CD4-positive, alpha-beta T cell treated with Interleukin-6 at 100 ng/mL for 8 hours (primary cell): ENCODE data around the gene CHST11.

Source experiments
- DNase-seq: peaks from one replicate; pipeline ENCODE4 v3.0.0-alpha.2; 2020; ENCODE audit warnings: mixed read lengths, low spot score

Gene CHST11

DNA sequence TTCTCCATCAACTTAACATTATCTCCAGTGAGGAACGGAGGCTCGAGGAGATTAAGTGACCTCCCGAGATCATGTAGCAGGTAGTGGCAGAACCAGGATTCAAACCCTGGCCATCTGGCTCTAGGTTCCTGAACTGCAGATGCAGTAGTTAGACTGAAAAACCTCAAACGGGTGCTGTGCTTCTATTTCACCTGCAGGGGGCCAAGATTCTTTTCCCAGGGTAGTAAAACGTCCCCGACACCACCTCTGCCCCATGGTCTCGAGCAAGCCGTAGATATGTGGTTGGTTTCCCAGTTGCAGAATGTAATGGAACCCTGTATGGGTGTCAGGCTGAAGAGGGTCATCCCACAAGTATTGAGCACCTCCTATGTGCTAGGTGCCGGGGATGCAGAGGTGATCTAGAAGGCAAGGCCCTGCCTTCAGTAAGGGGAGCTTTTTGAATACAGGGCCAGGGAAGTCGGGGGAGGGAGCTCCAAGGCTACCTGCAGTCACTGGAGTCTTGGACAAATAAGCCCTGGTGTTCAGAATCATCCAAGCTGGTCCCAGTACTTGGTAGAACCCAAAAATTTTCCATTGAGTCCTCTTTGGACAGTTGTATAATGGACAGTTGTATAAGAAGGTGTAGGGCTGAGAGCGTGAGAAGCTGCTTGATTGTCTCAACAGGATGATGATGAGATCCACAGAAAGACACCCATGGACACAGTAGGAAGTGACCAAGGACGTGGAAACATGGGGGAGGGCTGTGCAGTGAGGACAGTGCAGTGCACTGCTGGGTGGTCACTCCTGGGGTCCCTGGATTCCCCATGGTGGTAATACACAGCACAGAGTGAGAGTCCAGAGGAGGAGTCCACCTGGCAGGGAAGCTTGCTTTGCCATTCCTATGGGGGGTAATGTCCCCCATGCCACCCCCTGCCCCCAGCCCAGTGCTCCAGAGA, 197.2 kb downstream of the CHST11 start:
- no peak for DNase-seq

GRCh38 chr12:104654665-104655609, 198.2 kb downstream of the CHST11 start:
- no peak for DNase-seq

- no peak for DNase-seq
These were observed 199.6 kb downstream of the CHST11 start for GRCh38 chr12:104656383-104656782.

DNA sequence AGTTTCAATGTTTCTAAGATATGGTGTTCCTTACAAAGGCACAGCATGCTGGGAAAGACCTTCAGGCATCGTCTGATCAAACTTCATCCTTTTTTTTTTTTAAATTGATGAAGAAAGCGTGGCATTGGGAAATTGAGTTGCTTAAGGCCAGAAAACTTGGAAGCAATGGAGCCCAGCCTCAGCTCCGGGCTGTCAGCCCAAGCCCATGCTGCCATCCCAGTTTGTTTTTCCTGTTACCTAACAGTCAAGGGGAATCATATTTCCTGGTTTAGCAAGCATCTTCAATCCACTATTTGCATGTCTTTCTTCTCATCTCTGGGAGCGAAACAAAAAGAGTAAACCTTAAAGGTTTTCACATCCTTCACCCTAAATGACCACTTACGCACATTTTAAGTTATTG, 200.2 kb downstream of the CHST11 start:
- DNase-seq, result no peak

- no peak for DNase-seq
These were observed 201.2 kb downstream of the CHST11 start for GRCh38 chr12:104657726-104658484.

DNA sequence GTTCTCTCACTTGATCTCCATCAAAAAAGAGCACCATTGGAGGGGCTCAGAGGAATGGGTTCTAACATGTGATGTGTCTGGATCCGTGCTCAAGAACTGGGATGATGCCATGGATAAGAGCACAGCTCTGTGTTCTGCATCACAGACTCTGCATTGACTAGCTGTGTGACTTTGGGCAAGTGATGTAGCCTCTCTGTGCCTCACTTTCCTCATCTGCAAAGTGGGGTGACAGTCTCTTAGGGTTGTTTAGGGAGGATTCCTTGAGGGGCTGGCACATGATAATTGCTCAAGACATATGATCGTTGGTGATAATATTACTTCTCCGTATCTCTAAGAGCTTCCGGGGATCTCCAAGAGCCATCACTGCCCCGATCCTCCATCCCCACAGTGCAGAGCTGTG, 202.3 kb downstream of the CHST11 start:
- no peak for DNase-seq

DNA sequence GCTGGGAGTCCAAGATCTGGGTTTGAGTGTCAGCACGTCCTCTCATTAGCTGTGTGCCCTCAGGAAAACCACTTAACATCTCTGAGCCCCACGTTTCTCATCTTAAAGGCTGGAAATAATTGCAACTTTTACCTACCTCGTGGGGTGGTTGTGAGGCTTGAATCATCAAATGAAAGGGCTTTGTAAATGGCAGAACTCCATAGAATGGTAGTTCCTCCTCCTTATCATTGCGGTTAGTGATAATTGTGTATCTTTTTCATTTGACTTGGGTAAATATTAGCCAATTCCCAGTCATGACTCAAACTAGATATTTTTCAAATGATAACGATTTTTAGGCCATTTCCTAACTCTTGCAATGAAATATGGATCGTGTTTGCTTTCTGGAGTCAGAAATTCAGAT, 205.5 kb downstream of the CHST11 start:
- no peak for DNase-seq

DNA sequence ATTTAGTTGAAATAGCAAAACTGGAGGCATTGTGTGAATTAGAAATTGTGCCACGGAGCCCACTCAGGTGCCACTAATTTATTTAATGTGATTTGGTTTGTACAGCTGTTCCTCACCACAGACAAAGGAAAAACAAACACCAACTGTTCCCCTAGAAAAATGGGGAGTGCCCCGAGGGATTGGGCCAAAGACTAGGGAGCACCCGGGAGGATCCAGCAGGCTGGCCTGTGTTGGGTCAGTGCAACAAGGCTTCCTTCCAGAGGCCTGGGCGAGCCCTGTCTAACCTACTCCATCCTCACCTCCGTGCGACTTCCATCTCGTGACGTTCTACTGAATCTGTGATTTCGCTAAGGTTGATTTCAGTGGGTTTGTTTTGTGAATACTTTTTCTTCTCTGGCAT, 206.2 kb downstream of the CHST11 start:
- no peak for DNase-seq

DNA sequence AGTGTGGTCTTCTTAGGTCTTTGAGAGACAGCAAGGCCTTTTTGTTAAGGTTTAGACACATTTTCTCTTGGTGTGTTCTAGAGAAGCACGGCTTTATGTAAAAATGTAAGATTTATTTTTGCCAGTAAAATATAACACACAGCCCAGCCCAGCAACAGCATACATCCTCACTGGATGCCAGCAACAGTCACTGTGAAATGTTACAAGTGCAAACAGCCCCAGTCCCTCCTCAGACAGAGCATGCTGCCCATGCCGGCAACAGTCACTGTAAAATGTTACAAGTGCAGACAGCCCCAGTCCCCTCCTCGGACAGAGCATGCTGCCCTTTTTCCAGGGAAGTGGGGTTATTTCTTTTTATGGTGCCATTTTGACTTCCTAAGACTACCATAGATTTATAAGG, 207.6 kb downstream of the CHST11 start:
- no peak for DNase-seq

- no peak for DNase-seq
These were observed 208.5 kb downstream of the CHST11 start for GRCh38 chr12:104665296-104665695.

GRCh38 chr12:104667139-104667538, 210.4 kb downstream of the CHST11 start:
- no peak for DNase-seq

- no peak for DNase-seq
These were observed 211.5 kb downstream of the CHST11 start for GRCh38 chr12:104668274-104668718.

- DNase-seq, result no peak
These were observed 212.5 kb downstream of the CHST11 start for GRCh38 chr12:104669089-104669721.

- DNase-seq, result peak; percentile 15
These were observed 213.1 kb downstream of the CHST11 start for GRCh38 chr12:104669851-104670337.

DNA sequence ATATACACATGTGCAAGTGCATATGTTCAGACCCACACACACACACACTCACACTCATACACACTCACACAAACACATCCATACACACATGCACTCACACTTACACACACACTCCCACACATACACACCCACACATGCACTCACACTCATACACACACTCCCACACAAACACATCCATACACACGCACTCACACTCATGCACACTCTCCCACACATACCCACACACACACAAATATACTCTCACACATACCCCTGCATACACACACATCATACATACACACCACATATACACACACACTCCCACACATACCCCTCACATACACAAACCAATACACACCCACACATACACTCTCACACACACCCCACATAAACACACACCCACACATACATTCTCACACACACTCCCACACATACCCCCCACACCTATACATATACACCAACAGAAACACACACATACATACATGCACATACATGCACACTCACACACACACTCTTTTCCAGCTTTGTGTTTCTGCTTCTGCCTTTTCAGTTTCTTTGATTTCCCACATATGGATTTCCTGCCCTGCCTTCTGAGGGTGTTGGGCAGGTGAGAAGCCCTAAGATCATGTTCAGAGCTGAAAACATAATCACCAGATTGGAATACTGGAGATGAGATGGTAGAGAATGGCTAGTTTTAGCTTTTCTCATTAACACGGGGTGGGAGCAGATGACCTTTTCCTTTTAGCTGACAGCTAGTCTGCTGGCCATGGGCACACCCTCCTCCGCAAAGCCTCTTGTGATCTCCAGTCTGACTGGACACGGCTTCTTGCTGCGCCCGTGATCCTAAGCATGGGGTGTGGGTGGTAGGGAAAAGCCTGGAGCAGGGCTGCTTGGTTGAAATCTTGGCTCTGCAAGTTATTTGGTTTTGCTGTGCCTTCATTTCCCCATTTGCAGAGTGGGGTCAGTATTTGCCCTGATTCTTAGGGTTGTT, 214.0 kb downstream of the CHST11 start:
- DNase-seq, result no peak

- peak; percentile 75 for DNase-seq
These were observed 214.8 kb downstream of the CHST11 start for GRCh38 chr12:104671409-104672095.

DNA sequence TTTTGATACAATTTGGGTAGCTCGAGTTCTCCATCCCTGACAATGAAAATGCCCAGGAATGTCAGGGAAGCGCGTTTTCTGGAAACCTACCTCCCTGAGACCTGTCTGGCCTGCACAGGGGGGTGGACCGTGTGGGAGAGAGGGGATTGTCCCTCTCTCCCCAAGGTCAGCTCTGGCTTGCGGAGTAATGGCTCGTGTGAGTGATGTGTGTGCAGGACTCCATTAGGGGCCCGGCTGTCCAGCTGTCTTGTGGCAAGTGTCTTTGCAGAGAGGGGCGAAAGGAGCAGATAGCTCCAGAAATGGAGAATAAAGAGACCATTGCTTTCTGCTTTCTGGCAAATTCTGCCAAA, 215.3 kb downstream of the CHST11 start:
- DNase-seq, result no peak

- DNase-seq, result no peak
These were observed 215.9 kb downstream of the CHST11 start for GRCh38 chr12:104672501-104673265.

DNA sequence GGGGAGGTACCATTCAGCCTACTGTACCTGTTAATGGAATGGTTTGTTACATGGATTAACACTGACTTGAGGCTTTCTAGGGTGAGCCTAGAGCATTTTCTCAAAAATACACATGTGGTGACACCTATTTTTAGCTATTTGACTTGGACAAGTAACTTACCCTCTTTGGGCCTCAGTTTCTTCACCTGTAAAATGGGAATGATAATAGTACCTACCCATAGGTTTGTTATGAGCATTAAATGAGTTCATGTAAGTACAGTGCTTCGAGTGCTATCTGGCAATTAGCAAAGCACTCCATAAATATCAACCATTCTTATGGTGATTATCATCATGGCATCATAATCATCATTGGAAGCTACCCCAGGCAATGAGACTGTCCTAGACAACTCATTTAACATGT, 216.5 kb downstream of the CHST11 start:
- no peak for DNase-seq
